ENCODE data around the gene GGTLC2. TPM values are rescaled to one million over a fixed set of nuclear protein-coding genes. Genes with fewer than 3 reads are reported as not detected.

Gene GGTLC2
- total and polyA plus RNA-seq, 9 donors = not detected

DNA sequence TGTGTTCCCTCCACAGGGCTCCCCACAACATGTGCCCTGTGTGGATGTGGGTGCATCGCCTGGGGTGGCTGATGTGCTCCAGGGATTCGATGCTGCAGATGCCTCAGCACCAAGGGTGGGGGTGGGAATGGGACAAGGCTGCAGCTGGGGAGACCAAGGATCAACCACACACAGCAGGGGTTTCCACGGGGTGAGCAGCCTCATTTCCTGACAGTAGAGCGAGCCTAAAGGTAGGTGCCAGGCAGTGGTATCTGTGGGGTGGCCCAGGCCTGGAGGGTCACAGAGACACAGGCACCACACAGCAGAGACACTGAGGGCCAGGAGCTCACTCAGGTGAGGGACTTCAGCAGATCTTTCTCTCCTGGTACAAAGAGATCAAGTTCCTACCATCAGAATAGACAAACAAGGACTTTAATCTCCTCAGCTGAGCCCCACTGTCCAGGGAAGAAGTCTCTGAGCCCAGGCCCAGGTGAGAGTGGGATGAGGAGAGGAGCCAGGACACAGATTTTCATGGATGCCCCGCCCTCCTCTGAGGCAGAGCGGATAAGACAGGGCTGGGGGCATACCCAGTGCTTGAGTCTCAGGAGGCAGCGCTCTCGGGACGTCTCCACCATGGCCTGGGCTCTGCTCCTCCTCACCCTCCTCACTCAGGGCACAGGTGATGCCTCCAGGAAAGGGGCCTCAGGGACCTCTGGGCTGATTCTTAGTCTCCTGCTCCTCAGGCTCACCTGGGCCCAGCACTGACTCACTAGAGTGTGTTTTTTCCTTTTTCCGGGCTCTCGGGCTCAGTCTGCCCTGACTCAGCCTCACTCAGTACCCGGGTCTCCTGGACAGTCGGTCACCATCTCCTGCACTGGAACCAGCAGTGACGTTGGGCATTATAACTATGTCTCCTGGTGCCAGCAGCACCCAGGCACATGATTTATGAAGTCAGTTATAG is 19.7 kb downstream of the GGTLC2 start:
- H3K36me3 ChIP-seq = no peaks in the 10 kb centered on the region
- intact Hi-C loops (cut with DNase I) = no loop called here

GRCh38 chr22:22666307-22667091 is 22.1 kb downstream of the GGTLC2 start:
- H3K36me3 ChIP-seq = no peaks in the 10 kb centered on the region
- no peaks in the 10 kb centered on the region for H3K9me3 ChIP-seq
- no peak overlapping the region for H3K27ac ChIP-seq
- H3K4me1 ChIP-seq (ENCODE audit: insufficient read depth) = no peaks in the 10 kb centered on the region
- no peak overlapping the region for H3K4me3 ChIP-seq
- TF ChIP-seq POLR2A (IDR thresholded peaks at IDR 0.05) (no peak), EP300 (IDR thresholded peaks at IDR 0.05) (no peak)
- TF ChIP-seq, protein P1, sequence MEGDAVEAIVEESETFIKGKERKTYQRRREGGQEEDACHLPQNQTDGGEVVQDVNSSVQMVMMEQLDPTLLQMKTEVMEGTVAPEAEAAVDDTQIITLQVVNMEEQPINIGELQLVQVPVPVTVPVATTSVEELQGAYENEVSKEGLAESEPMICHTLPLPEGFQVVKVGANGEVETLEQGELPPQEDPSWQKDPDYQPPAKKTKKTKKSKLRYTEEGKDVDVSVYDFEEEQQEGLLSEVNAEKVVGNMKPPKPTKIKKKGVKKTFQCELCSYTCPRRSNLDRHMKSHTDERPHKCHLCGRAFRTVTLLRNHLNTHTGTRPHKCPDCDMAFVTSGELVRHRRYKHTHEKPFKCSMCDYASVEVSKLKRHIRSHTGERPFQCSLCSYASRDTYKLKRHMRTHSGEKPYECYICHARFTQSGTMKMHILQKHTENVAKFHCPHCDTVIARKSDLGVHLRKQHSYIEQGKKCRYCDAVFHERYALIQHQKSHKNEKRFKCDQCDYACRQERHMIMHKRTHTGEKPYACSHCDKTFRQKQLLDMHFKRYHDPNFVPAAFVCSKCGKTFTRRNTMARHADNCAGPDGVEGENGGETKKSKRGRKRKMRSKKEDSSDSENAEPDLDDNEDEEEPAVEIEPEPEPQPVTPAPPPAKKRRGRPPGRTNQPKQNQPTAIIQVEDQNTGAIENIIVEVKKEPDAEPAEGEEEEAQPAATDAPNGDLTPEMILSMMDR (IDR thresholded peaks at IDR 0.05) = no peak
- 63 to 65% (median 64%) methylated on average over 7 of the region's 7 CpGs for WGBS, 3 donors
- H3K27me3 ChIP-seq = no peaks in the 10 kb centered on the region
- DNase-seq = no peak
- intact Hi-C loops (cut with DNase I) = no loop called here

More for the DNA sequence above, 19.7 kb downstream of the GGTLC2 start:
- Histone ChIP-seq H3K4me3 (no peak overlapping the region), H3K27ac (no peak overlapping the region), H3K27me3 (no peaks in the 10 kb centered on the region), H3K9me3 (no peaks in the 10 kb centered on the region), H3K4me1 (ENCODE audit: insufficient read depth) (no peaks in the 10 kb centered on the region)
- no peak for DNase-seq
- TF ChIP-seq EP300 (IDR thresholded peaks at IDR 0.05) = no peak
- TF ChIP-seq, protein P1 (IDR thresholded peaks at IDR 0.05) = no peak
- TF ChIP-seq POLR2A (IDR thresholded peaks at IDR 0.05) = no peak
- 85 to 90% (median 88%) methylated on average over 14 of the region's 14 CpGs for WGBS, 3 donors

DNA sequence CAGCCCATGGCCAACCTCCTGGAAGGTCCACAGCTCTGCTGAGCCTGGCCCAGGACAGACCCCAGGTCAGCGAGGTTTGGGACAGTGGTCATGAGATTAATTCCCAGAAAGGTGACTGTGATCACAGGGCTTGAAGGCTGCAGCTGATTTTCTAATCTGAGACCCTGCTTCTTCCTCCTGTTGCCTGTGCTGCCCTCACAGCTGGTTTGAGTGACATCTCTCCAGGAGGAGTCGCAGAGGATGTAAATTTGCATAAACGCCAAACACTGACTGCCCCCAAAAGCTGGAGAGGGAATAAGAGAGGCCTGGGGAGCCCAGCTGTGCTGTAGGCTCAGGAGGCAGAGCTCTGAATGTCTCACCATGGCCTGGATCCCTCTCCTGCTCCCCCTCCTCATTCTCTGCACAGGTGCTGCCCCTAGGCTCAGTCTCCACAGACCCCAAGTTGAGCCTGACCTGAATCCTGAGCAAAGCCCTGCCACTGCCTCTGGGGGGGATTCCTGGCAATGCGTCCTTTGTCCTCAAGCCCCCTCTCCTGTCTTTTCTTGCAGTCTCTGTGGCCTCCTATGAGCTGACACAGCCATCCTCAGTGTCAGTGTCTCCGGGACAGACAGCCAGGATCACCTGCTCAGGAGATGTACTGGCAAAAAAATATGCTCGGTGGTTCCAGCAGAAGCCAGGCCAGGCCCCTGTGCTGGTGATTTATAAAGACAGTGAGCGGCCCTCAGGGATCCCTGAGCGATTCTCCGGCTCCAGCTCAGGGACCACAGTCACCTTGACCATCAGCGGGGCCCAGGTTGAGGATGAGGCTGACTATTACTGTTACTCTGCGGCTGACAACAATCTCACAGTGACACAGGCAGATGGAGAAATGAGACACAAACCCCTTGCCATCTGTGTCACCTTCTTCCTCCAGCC is 23.8 kb downstream of the GGTLC2 start:
- Histone ChIP-seq H3K9me3 (no peaks in the 10 kb centered on the region), H3K27ac (no peak overlapping the region), H3K4me3 (no peak overlapping the region), H3K27me3 (no peaks in the 10 kb centered on the region), H3K36me3 (no peaks in the 10 kb centered on the region), H3K4me1 (ENCODE audit: insufficient read depth) (no peaks in the 10 kb centered on the region)
- DNase-seq = no peak
- intact Hi-C loops (cut with DNase I) = no loop called here
- no peak for TF ChIP-seq POLR2A (IDR thresholded peaks at IDR 0.05)
- TF ChIP-seq EP300 (IDR thresholded peaks at IDR 0.05) = no peak
- TF ChIP-seq, protein P1 (IDR thresholded peaks at IDR 0.05) = no peak
- WGBS, 3 donors = 80 to 86% (median 82%) methylated on average over 11 of the region's 11 CpGs

GRCh38 chr22:22669093-22669492 is 24.7 kb downstream of the GGTLC2 start:
- no peak for TF ChIP-seq POLR2A (IDR thresholded peaks at IDR 0.05)
- TF ChIP-seq EP300 (IDR thresholded peaks at IDR 0.05) = no peak
- TF ChIP-seq, protein P1 (IDR thresholded peaks at IDR 0.05) = no peak
- intact Hi-C loops (cut with DNase I) = no loop called here
- H3K9me3 ChIP-seq = no peaks in the 10 kb centered on the region
- 84 to 96% (median 86%) methylated on average over 2 of the region's 2 CpGs for WGBS, 3 donors
- no peak overlapping the region for H3K27ac ChIP-seq
- H3K27me3 ChIP-seq = no peaks in the 10 kb centered on the region
- H3K4me1 ChIP-seq (ENCODE audit: insufficient read depth) = no peaks in the 10 kb centered on the region
- no peaks in the 10 kb centered on the region for H3K36me3 ChIP-seq
- no peak overlapping the region for H3K4me3 ChIP-seq
- DNase-seq = no peak

All from ovary (tissue), 9 donors.